ENCODE measurements around the gene PRLR. TPM values are rescaled to one million over a fixed set of nuclear protein-coding genes. Genes with fewer than 3 reads are reported as not detected.

The PRLR gene
- total and polyA plus RNA-seq, 2 of the 8 experiments (the other 6 are each of a cell fraction or from before 2014, with no cell fraction given), result 0.53 to 2.5 TPM

DNA sequence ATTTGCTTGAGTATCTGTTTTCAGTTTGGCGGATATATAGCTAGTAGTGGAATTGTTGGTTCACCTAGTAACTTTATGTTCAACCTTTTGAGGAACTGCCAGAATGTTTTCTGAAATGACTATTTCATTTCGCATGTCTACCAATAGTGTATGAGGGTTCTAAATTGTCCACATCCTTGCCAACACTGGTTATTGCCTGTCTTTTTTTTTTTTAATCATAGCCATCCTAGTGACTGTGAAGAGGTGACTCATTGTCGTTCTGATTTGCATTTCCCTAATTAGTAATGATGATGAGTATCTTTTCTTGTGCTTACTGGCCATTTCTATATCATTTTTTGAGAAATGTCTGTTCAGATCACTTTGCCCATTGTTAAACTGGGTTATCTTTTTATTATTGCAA lies 52.5 kb downstream of the PRLR start:
- Histone ChIP-seq H3K79me1 (ENCODE audit: low read depth, low read length) (no peaks in the 10 kb centered on the region), H2BK12ac (ENCODE audit: low read depth, low read length) (no peak overlapping the region), H4K5ac (ENCODE audit: insufficient read length, low read depth, low read length) (no peak overlapping the region), H3K4ac (replicated peaks; ENCODE audit: insufficient read length, low read depth, low read length) (no peak overlapping the region), H2AK5ac (ENCODE audit: low read depth, low read length) (no peak overlapping the region), H3K23me2 (ENCODE audit: low read depth, low read length) (no peaks in the 10 kb centered on the region), H3K9ac (replicated peaks in 1 of 4; ENCODE audit: extremely low read depth in 1 of 4, low read depth in 3 of 4, low read length in 3 of 4) (no peak overlapping the region), H3K27ac (ENCODE audit: low read depth, low read length) (no peak overlapping the region), H3K4me2 (ENCODE audit: insufficient read depth in 1 of 2, low read depth in 2 of 2, low read length in 2 of 2) (no peak overlapping the region), H2AFZ (ENCODE audit: low read length) (no peak overlapping the region), H3K36me3 (ENCODE audit: control insufficient read depth in 2 of 4, insufficient read depth in 4 of 4, low read length in 3 of 4) (no peaks in the 10 kb centered on the region), H3K18ac (ENCODE audit: extremely low read depth, low read length) (no peak overlapping the region), H2BK15ac (ENCODE audit: low read length) (no peak overlapping the region), H2BK5ac (ENCODE audit: low read depth, low read length) (no peak overlapping the region), H4K8ac (ENCODE audit: extremely low read depth, insufficient read depth, low read length) (no peak overlapping the region), H4K20me1 (replicated peaks in 1 of 2; ENCODE audit: control insufficient read depth in 1 of 2, insufficient read depth in 2 of 2, low read length in 2 of 2) (no peaks in the 10 kb centered on the region), H3K9me3 (ENCODE audit: insufficient read depth in 2 of 2, low read depth in 1 of 2, low read length in 1 of 2) (peaks cover 2 to 5% of the 10 kb centered on the region in 2 experiments; a peak in 1 of 4 replicates), H3K4me1 (replicated peaks in 1 of 4; ENCODE audit: control insufficient read depth in 3 of 4, insufficient read depth in 4 of 4, low read length in 3 of 4) (0 out of 7 replicates have a peak, but pooled peaks cover 0 to 2% (median 0%) of the 10 kb centered on the region in 4 experiments), H2BK120ac (replicated peaks; ENCODE audit: low read depth, low read length) (no peak overlapping the region), H3K79me2 (ENCODE audit: control insufficient read depth in 1 of 2, insufficient read depth in 2 of 2, low read length in 2 of 2) (no peaks in the 10 kb centered on the region), H2BK20ac (ENCODE audit: low read length) (no peak overlapping the region), H3K27me3 (replicated peaks in 1 of 4; ENCODE audit: control insufficient read depth in 3 of 4, extremely low read depth in 1 of 4, insufficient read depth in 3 of 4, low read length in 3 of 4) (no peaks in the 10 kb centered on the region), H3K23ac (ENCODE audit: insufficient read length) (no peak overlapping the region), H3K4me3 (ENCODE audit: extremely low read depth in 1 of 4, insufficient read depth in 2 of 4, low read depth in 3 of 4, low read length in 4 of 4) (no peak overlapping the region), H3K56ac (replicated peaks; ENCODE audit: insufficient read length, low read depth, low read length) (no peak overlapping the region), H3K14ac (ENCODE audit: insufficient read length) (no peak overlapping the region), H4K91ac (replicated peaks; ENCODE audit: insufficient read length, low read length) (no peak overlapping the region)
- DNase-seq (ENCODE audit: low read depth in 1 of 2, low spot score in 2 of 2), result no peak
- POLR2A ChIA-PET (ENCODE audit: partially characterized antibody), result interaction anchor here (0.6 kb wide), 1 partner anchor 1062 kb away, joined by 3 read pairs; no protein-coding TSS in a partner anchor
- FAIRE-seq, result no peak
- CTCF ChIA-PET (ENCODE audit: partially characterized antibody), result interaction anchor here (0.9 kb wide), 1 partner anchor 25 kb away, joined by 3 read pairs; no protein-coding TSS in a partner anchor
- 84% methylated on average over 3 of the region's 3 CpGs; no CpG with 5 or more reads in 1 of the 2 experiments for WGBS, 2 experiments (ENCODE audit: extremely low coverage in 1 of 2, insufficient coverage in 1 of 2, insufficient read length in 1 of 2, insufficient replicate concordance in 2 of 2, low coverage in 1 of 2, low lambda C conversion rate in 2 of 2, missing lambda C conversion rate in 1 of 2)
- TF ChIP-seq RXRA (IDR thresholded peaks at IDR 0.05; ENCODE audit: insufficient read depth, low read depth, low read length), result no peak
- no peak for TF ChIP-seq BCL11A (IDR thresholded peaks at IDR 0.05; ENCODE audit: low read depth in 2 of 2, low read length in 2 of 2)
- TF ChIP-seq SIRT6 (IDR thresholded peaks at IDR 0.05; ENCODE audit: low read length), result no peak
- no peak for TF ChIP-seq SUZ12 (IDR thresholded peaks at IDR 0.05; ENCODE audit: low read length)
- no peak for TF ChIP-seq SP4 (IDR thresholded peaks at IDR 0.05; ENCODE audit: low read length)
- no peak for TF ChIP-seq TBP (IDR thresholded peaks at IDR 0.05; ENCODE audit: low read depth, low read length)
- no peak for TF ChIP-seq TAF1 (IDR thresholded peaks at IDR 0.05; ENCODE audit: low read depth, low read length)
- no peak for TF ChIP-seq JUN (IDR thresholded peaks at IDR 0.05; ENCODE audit: low read depth, low read length)
- TF ChIP-seq ASH2L (IDR thresholded peaks at IDR 0.05; ENCODE audit: low read length), result no peak
- no peak for TF ChIP-seq GTF2F1 (IDR thresholded peaks at IDR 0.05; ENCODE audit: borderline replicate concordance, low read depth, low read length)
- no peak for TF ChIP-seq BRCA1 (IDR thresholded peaks at IDR 0.05; ENCODE audit: low read depth, low read length)
- no peak for TF ChIP-seq NANOG (IDR thresholded peaks at IDR 0.05; ENCODE audit: insufficient read depth, low read depth, low read length, poor library complexity, severe bottlenecking)
- TF ChIP-seq SRF (IDR thresholded peaks at IDR 0.05; ENCODE audit: low read depth, low read length), result no peak
- TF ChIP-seq USF2 (IDR thresholded peaks at IDR 0.05; ENCODE audit: low read length), result no peak
